GM21390 (cell line): ENCODE data around the gene NEDD8.

ENCODE experiments used
- ATAC-seq: cut with Tn5 transposase; IDR thresholded peaks from one replicate; pipeline ENCODE4 v1.9.1; 2021; ENCODE audit not compliant: unreplicated experiment

The NEDD8 gene

DNA sequence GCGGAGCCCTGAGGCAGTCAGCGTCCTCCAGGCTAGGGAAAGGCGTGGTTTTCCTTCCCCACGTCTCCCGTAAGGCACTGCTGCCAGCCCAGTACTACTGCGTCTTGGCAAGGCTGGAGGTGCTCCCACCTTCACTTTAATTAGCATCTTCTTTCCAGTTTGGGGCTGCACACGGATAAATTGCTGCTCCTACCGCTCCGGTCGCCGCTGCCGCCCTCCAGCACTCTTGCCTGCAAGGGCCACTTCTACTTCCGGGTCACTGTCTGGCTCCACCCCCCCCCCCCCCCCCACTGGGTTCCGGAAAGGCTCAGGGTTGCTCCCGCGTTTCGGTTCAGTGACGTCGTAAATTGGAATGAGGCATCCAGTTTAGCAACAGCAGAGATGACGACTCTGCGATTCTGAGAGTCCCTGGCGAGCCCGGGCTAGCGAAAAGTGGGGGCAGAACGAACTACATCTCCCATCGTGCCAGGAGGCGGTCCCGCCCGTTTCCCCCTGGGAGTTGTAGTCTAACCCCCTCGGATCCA, at the start of gene NEDD8:
Gene NEDD8, minus strand, starts transcription at position 247 of the 524 bp plus-strand sequence. Its CDS starts 100 bp downstream, at position 147.
- peak; percentile 78 for ATAC-seq

DNA sequence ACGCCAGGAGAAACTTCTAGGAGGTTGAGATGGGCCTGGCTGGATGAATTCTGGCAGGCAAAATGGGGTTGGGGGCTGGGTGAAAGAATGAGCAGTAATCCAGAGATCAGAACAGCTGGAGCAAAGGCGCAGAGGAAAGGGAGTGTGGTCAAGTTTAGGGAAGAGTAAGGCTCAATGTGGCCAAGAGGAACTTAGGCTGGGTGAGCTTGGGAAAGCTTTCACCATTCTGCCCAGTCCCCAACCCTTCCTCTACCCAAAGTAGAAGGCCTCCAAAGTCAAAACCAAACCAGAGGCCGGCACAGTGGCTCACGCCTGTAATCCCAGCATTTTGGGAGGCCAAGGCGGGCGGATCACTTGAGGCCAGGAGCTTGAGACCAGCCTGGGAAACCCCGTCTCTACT, 49.5 kb upstream of the NEDD8 start:
- no peak for ATAC-seq

DNA sequence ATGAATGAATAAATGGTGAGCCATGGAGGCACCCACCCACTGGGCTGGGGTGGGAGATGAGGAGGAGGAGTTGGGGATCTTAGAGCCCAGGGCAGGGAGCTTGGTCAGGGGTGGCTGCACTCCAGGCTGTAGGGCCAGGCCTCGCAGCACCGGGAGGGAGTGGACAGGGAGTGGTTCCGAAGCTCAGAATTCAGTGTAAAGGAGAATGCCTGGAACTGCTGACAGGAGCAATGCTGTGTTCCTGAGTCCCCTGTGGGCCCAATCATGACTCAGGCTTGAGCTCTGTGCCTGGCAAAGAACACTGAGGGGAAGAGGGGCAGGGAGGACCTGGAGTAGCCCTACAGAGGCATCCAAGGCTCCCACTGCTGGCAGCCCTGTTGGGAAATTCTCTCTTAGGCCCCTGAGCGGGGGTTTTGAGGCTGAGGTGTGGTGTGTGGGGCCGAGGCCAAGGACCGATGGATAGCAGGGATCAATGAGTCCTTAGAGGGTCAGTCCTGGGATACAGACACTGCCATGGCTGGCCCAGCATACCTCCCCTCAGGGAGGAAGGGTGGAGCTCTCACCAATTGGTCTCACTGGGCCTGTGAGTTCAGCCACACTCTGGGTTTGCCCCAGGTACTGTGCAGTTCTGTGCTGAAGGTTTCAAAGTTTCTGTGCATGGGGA, 48.8 kb upstream of the NEDD8 start:
- no peak for ATAC-seq

DNA sequence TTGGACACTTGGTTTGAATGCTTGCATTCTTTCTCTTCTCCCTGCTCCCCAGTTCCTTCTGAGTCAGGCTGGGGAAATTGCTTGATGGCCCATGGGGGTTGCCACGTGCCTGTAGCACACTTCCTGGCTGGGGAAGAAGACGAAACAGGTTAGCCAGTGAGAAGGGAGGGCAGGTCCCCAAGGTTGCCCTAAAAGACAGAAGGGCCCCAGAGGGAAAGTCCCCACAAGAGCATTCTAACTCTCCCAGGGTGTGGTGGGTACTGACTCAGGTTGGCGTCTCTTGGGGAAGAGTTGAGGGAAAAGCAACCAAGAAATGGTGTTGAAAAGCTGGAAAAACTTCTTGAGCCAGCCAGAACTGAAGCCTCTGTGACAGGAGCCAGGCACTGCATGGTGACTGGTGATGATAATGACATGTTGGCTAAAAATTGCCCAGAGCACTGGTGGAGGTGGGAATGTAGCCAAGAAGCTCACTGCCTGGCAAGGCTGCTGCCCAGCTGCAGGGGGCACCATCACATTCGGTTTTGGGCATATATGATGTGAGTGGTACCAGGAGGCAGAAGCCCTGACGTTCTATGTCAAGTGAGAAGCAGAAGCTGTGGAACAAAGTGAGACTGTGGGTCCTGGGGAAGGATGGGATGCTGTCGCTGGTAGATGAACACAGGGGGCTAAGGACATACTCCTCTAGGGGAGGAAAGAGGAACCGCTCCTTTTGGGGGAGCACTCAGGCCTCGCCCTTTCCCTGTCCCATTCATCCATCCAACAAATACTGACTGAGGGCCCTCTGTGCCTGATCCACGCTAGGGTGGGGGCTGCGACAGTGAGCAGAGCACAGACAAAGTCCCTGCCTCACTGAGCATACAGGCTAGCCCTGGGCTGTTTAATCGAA, 47.4 kb upstream of the NEDD8 start:
- ATAC-seq = no peak

DNA sequence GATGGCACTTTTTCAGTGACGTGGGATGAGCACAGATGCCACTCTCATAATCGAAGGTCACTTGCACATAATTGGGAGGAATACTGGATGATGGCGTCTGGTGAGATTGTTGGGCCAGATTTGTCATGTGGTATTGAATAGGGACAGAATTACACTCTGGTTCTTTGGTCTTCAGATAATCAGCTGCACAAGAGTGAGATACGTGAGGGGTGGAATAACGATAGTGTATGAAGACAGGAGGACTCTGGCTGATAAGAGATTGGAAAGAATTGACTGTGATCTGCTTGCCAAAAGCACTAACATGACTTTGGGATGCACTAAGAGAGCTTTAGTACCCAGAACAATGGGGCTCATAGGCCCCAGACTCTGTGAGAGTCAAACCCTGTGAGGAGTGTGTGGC, 46.3 kb upstream of the NEDD8 start:
- no peak for ATAC-seq

DNA sequence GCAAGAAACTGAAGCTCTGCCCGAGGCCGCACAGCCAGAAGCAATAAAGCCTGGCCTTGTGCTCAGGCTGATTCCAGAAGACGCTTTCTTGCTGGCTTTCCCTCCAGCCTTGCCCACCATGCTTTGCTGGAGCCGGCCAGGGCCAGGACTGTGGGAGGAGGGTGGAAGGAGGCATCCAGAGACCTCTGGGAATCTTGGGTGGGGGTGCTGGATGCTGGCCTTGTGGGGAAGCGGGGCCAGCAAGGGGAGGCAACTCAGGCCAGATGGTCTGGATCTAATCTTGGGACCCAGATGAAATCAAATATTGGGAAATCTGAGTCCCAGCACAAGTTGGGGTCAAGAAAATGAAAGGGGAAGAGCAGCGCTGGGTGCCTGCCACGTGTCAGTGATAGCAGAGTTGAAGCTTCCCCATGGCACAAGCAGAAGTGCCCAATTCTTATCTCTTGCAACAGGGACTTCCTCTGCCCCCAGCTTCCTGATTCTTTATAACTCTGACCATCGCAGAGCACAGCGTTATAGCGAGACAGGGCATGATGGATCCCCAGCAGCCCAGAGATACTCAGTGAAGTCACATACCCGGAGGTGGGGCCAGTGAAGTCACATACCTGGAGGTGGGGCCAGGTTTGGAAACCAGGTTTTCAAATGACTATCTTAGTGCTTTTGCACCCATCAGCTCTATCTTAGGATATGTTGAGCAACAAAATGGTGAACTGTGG, 45.6 kb upstream of the NEDD8 start:
- no peak for ATAC-seq

DNA sequence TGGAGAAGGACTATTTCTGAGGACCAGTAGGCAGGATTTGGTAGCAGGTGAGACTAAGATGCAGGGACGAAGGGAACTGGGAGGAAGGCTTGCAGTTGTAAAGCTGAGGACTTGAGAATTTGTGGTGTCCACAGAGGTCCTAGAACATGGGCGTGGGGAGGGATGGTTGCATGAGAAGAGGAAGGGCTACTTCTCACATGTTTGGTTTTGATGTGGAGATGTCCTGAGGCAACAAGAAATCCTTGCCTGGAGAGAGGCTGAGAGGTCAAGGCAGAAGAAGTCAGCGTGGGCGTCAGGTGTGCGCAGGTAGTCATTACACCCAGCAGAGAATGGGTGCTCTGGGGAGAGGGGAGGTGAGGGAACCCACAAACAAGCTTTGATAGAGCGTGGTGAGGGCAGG, 44.9 kb upstream of the NEDD8 start:
- ATAC-seq = no peak

DNA sequence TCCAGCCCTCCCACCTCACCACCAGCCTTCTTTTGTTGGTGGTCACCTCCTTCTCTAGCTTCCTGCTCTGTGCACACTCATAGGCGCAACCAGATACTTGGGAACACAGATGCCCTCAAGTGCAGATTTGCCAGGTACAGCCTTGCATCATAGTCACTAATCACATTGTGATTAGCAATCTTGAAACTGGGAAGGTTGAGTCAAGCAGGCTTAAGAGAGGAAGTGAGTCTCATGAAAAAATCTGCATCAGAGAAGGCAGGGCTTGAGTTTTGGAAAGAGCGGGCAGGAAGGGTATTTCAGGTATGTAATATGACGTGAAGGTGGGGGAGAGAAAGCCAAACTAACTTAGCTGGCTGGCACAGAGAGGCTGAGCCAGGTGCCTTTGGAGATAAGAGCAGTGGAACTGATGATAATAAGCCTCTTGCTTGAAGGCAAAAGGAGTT, 42.0 kb upstream of the NEDD8 start:
- ATAC-seq = peak; percentile 39

DNA sequence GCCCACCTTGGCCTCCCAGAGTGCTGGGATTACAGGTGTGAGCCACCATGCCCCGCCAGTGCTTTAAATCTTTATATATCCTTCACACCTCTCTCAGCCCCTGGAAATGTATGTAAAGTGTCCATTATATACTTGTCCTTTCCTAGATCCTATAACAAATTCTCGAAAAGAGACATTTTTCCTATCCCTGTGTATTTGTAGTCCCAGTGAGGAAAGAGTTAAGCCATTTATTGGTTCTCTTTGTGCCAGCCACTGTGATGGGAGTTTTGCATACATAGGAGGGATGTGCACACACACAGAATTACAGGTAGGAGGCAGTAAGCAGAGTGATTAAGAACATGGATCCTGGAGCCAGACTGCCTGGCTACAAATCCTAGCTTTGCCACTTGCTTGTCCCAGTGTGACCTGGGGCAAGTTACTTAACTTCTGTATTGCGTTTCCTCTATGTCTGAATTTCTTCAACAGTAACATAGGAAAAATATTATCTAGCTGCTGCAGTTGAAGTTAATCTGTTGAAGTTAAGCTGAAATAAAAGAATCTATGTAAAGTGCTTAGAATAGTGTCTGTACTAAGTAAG, 41.3 kb upstream of the NEDD8 start:
- ATAC-seq = no peak

DNA sequence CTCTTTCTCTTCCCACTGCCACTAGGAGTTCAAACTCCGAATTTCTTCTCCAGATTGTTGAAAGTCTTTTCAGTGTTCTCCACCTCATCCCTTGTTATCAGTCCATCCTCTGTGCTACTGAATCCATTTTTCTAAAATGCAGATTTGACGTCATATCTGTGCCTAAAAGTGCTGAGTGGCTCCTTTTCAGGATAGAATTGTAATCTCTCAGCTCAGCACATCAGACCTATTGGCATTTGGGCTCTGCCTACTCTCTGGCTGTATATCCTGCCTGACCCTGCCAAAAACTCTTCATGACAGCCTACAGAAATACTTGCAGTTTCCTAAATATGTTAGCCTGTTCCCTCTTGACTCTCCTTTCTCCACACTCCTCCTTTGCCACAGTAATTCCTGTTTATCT, 40.3 kb upstream of the NEDD8 start:
- ATAC-seq = no peak

DNA sequence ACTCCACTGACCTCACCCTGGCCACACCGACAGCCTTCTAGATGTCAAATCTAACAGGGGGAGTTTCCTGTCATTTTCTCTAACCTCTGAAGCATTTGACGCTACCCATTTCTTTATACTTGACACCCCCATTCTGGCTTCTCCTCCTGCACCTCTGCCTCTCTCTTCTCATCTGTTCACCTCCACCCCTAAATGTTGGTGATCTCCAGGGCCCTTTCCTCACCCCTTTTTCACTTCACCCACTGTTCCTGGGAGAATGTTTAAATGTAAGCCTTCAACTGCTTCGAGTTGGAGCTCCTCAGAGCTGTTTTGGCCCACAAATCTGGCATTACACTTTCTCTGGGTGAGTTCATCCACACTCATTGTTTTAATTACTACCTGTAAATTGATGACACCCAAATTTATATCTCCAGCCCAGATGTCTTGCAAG, 39.7 kb upstream of the NEDD8 start:
- ATAC-seq = no peak

DNA sequence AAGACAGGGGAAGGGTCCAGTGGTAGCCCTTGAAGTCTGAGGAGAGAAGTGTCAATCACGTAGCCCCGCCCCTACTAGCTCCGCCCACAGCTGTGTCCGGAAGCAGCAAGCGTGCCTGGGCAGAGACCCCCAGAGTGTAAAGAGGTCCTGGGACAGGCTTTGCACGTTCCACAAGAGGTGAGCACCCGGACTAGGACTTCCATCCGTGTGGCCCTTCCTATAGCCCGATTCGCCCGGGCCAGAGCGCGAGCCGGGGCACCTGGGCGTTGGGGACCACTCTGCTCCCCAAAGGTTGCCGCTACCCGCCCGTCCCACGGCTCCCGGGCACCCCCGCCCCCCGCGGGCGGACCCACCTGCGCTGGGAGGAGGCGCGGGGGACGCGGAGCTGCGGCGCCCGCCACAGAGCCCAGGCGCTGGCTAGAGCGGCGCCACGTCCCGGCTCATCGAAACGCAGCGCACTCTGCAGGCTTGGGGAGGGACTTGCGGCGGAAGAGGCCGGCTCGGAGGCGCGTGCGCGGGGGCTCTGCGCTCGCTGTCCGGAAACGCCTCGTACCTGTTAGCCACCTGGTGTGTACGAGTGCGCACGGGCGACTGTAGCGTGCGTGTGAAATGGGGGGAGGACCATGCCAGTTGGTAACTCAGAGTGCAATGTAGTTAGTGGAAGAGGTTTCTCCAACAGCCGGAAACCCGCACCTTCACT, 39.1 kb upstream of the NEDD8 start, which contains the start of gene RABGGTA:
Gene RABGGTA, minus strand, starts transcription at position 464 of the 700 bp plus-strand sequence. CDS start 482 bp downstream, outside the sequence.
- ATAC-seq = peak; percentile 86

DNA sequence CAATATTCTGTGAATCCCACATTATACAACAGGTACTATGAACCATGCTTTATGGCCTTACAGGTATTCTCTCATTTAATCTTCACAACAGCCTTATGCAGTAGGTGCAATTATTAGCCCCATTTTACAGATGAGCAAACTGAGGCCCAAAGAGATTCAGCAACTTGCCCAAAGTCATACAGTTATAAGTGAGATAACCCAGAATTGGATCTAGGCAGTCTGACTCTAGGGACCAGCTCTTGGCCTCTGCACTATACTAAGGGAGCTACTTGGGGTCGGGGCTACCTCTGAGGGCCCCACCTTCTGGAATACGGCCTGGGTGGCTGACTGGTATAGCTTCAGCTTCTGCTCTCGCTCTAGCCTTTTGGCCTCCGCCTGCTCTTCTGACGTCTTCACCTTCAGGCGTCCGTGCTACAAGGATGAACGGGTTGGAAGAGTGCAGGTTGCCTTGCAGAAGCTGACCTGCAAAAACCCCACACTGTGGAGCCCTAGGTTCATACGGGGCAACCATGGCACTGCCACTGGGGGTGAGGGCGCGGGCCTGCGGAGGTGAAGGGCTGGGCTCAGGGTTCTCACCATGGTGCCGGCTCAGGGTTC, 38.5 kb upstream of the NEDD8 start:
- no peak for ATAC-seq

DNA sequence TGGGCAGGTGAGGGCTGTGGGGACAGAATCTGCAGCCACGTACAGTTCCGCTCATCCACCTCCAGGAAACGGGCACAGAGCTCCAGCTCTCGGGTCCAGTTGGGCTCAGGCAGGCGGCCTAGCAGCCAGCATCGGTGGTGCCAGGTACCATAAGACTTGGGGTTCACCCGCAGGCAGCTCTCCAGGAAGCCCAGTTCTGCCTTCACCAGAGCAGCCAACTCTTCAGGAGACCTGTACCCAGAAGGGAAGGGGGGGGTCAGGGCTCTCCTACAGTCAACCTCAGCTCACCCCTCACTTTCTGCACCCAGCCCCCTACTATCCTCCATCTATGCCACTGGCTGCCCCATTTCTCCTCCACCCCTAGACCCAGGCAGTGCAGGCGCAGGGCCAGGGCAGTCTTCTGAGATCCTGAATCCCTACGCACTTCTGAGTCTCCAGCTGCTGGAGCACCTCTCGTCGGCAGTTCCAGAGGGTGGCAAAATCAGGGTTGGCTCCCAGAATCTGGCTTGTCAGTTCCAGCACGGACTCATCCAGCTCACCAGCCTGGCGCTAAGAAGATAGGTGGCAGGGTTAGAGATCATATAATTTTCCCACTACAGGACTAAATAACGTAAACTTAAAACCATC, 37.9 kb upstream of the NEDD8 start:
- no peak for ATAC-seq

DNA sequence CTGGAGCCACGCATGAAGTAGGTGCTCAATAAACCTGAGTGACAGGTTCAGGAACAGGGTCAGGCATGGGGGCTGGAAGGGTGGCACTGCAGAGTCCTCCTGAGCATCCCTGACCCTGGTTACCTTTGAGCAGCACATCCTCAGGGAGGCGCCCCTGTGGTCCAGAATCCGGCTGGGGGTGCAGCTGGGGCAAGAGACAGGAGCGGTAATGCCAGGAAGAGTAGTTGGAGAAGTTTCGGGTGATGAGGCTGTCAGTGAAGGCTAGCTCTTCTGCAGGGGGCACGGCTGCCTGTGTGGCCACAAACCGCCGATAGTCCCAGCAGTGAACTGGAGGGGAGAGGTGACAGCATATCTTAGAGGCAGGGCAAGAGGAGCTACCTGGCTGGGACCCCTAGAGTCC, 37.2 kb upstream of the NEDD8 start:
- no peak for ATAC-seq

DNA sequence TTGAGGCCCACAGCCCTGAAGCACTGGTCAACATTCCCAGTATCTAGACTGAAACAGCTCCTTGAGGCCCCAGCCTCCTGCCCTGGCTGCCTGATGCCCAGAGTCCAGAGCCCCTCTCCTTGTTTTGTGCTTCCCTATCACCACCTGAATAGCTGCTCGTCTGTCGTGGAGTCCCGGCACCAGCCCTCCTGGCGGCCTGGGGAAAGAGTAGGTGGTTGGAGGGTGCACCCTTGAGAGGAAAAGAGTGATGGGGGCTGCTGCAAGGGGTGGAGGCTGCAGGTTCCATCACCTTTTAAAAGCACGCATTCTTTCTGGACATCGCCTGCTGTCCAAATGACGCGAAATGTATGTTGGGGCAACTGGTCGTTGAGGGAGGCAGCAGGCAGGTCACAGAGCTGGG, 36.1 kb upstream of the NEDD8 start:
- no peak for ATAC-seq

DNA sequence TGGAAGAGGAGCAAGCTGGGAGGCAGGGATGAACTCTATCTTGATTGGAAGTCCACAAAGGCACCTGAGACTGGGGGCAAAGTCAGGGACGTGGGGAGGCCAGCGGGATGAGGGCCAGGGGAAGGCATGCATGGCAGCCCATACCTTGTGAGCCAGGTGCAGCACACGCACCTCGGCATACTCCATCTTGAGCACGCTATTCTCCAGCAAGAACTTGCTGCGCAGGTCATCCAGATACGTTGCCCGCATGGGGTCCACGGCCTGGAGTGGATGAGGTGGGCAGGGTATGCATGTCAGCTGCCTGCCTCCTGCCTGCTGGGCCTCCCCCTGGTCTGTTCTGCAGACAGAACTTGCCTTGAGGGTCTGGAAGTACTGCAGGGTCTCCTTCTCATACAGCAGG, 35.3 kb upstream of the NEDD8 start:
- ATAC-seq = no peak

DNA sequence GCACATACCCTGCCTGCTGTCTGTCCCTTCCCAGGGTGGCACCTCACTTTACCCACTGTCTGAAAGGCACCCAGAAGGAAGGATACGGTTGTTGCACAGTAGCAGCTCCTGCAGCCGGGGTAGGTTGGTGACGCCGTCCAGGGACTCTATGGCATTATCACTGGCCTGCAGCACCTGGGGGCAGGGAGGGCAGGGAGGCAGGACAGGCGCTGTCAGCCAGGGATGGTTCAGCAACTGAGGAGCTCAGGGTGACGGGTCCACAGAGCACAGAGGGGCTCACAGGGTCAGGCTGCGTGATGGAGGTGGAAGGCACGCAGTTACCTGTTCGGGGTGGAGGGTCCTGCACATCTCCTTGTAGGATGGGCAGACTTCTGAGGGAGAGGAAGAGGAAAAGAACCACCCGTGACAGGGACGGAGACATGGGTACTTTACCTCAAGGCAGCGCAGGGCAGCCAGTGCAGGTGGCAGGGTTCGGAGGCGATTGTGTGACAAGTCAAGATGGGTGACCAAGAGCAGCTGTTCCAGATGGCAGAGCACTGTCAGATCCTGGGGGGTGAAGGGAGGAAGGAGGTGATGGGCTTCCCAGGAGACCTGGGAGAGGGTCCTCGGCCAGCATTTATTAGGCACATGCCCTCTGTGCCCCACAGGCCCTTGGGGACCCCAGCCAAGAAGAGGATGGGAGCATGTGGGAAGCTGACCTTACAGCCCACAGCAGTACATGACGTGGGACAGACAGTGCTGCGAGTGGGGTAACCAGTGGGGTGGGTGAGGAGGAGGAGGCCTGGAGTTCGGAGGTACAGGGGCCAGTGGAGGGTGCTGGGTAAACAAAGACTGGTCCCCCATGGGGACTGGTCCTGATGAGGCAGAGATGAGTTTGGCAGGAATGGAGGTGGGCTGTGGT, 34.4 kb upstream of the NEDD8 start:
- no peak for ATAC-seq
